HG02981 (cell line): Measurements from ENCODE around the gene RPS3A.
A peak's percentile ranks its signal among the peaks of the same experiment; 100 is the strongest.
"Not testable (repeated sequence)": the region's sequence is repeated elsewhere in the genome, so short reads cannot be mapped to it uniquely, and the experiment has no call there.

Experiments
- ATAC-seq: cut with Tn5 transposase; IDR thresholded peaks from one replicate; pipeline ENCODE4 v1.9.1; 2021; ENCODE audit warnings: mild to moderate bottlenecking, moderate library complexity; ENCODE audit not compliant: unreplicated experiment

RPS3A gene

GRCh38 chr4:151114338-151114737 is 14.9 kb downstream of the RPS3A start:
- no peak for ATAC-seq

DNA sequence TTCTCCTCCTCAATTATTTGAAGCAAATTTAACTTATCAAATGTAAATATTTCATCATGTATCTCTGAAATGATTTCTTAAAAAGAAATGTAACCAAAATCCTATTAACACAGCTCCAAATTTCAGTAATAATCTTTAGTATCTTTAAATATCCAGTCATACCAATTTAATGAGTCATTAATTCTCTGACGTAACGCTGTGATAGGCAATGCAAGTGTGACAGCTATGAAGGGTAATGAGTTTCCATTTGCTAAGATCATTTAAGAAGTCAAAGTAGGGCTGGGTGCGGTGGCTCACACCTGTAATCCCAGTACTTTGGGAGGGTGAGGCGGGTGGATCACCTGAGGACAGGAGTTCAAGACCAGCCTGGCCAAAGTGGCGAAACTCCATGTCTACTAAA is 15.6 kb downstream of the RPS3A start:
- ATAC-seq, result no peak

- peak; percentile 92 for ATAC-seq
These were observed 18.0 kb downstream of the RPS3A start for GRCh38 chr4:151117371-151117962.

GRCh38 chr4:151129796-151130195 is 30.4 kb downstream of the RPS3A start:
- no peak for ATAC-seq

GRCh38 chr4:151133311-151133710 is 33.9 kb downstream of the RPS3A start:
- ATAC-seq, result no peak

DNA sequence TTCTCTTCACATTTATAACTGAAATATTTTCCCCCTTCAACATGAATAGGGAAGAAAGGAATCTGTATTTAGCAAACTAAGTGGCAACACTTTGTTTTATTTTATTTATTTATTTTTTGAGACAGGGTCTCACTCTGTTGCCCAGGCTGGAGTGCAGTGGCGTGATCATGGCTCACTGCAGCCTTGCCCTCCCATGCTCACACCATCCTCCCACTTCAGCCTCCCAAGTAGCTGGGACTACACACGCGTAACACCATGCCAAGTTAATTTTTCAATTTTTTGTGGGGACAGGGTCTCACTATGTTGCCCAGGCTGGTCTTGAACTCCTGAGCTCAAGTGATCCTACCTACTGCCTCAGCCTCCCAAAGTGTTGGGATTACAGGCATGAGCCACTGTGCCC is 36.6 kb downstream of the RPS3A start:
- not testable (repeated sequence) for ATAC-seq

- no peak for ATAC-seq
These were observed 40.4 kb downstream of the RPS3A start for GRCh38 chr4:151139814-151140213.

- no peak for ATAC-seq
These were observed 43.3 kb downstream of the RPS3A start for GRCh38 chr4:151142758-151143157.

DNA sequence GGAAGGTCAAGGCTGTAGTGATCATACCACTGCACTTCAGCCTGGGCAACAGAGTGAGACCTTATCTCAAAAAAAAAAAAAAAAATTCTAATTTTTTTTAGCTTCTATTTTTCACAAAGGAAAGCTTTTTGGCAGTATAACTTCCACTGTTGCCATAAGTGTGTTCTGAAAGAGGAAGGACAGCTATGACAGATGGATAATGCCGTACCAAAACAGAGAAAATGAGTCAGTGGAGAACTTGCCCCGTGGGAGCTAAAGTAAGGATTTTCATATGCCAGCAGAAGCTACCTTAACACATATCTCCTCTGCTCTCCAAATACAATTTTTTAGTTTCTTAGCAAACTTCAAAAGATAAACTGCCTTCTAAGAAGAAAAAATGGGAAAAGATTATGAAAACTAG is 43.7 kb downstream of the RPS3A start:
- ATAC-seq, result no peak

DNA sequence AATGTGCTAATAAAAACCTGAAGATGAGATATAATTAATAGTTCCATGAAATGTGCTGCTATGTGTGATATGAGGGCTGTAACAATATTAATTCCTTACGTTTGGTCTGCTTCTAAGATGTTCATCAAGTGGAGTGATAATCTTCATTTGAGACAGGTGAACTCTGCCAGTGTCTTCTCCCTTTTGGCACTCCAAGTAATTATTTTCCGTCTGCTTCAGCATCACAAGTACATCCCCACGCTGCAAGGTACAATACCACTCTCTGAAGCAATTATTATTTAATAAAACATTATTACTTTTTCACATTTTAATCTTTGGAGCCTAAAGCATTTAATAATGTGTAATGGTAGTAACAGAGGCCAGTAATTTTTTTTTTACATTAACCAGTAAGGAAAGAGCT is 44.4 kb downstream of the RPS3A start:
- ATAC-seq, result no peak

GRCh38 chr4:151144329-151145072 is 45.1 kb downstream of the RPS3A start:
- ATAC-seq, result no peak

DNA sequence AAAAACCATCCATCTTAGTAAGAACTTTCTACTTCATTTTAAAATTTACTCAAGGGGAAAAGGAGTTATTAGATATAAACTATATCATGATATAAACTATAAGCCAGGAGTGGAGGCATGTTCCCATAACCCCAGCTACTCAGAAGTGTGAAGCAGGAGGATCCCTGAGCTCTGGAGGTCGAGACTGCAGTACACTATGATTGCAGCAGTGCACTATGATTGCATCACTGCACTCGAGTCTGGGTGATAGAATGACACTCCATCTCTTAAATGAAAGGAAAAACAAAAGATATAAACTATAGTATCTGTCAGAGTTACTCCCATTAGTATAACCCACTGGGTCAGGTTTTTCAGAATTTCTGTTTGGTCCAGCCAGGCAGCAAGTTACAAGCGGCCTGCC is 47.6 kb downstream of the RPS3A start:
- no peak for ATAC-seq

- ATAC-seq, result no peak
These were observed 48.8 kb downstream of the RPS3A start for GRCh38 chr4:151148261-151148660.

DNA sequence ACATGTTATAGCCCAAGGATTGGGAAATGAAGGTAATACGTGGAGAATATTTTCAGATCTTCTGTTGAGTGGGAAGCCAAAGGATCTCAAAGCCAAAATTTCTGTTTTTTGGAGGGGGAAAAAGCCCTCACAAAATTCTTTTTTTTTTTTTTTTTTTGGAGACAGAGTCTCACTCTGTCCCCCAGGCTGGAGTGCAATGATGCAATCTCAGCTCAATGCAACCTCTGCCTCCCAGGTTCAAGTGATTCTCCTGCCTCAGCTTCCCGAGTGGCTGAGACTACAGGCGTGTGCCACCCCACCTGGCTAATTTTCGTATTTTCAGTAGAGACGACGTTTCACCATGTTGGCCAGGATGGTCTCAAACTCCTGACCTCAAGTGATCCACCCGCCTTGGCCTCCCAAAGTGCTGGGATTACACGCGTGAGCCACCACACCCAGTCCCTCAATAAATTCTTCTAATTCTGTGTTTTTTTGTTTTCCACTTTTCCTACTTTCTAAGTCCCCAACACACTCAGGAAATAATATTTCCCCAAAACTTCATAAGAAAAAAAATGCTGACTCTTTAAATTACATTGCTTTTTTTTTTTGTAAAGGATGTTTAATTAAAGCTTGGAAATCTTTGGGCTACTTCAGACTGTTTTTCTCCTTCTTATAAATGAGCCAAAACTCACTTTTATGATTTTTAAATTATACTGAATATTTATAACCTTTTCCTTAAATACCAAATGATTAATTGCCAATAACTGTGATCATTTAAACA is 51.6 kb downstream of the RPS3A start:
- ATAC-seq, result no peak

GRCh38 chr4:151152028-151152427 is 52.6 kb downstream of the RPS3A start:
- no peak for ATAC-seq

DNA sequence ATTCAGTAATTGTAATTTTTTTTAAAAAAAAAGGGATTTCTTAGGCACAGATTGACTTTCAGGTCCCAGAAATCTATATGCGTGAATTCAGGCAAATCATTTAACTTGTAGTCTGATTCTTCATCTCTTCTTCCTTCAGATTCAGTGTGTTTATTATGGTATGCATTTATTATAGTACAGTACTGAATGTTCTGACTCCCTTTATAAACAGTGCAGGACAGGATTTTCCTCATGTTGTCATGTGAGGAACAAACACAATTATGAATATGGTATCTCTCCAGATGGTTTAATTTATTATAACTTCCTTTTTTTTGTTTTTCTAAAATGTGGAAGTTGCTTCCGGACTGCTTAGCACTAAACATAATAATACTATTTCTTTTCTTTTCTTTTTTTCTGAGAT is 54.2 kb downstream of the RPS3A start:
- no peak for ATAC-seq
